Effector CD8-positive, alpha-beta T cell (primary cell): ENCODE results near the gene FRG1.
"Not testable (repeated sequence)": the region's sequence is repeated elsewhere in the genome, so short reads cannot be mapped to it uniquely, and the experiment has no call there.

Experiments
- DNase-seq: peaks from one replicate; lab custom pipeline; 2025; lab: John Stamatoyannopoulos, UW

The FRG1 gene

GRCh38 chr4:189985651-189986243, 45.1 kb downstream of the FRG1 start:
- DNase-seq: not testable (repeated sequence)

DNA sequence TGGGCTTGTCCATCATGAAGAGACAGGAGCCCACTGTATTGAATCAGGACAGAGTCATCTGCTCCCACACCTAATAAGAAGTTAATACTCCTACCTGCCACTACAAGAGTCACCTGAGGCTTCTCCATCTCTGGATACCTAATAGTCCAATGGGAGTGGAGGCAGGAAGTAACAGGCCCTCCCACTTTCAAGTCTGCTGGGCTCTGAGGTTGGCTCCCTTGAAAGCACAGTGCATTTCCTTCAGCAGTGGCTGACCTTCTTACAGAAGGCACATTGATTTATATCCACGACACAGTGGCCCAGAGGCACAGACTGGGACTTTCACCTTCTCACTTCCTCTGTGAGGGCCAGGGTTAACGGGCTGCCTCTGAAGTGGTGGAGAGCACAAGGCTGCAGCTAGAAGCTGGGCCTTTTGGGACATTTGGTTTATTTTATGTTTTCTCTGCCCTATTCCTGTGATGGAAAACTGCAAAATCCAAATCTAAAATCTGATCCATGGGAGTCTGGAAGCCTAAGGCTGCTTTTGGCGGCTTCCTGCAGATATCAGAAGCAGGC, 48.3 kb downstream of the FRG1 start:
- DNase-seq: no peak

DNA sequence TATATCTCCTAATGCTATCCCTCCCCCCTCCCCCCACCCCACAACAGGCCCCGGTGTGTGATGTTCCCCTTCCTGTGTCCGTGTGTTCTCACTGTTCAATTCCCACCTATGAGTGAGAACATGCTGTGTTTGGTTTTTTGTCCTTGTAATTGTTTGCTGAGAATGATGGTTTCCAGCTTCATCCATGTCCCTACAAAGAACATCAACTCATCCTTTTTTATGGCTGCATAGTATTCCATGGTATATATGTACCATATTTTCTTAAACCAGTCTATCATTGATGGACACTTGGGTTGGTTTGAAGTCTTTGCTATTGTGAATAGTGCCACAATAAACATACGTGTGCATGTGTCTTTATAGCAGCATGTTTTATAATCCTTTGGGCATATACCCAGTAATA, 49.3 kb downstream of the FRG1 start:
- not testable (repeated sequence) for DNase-seq
